Measurements from ENCODE around the gene ZIM2.

DNA sequence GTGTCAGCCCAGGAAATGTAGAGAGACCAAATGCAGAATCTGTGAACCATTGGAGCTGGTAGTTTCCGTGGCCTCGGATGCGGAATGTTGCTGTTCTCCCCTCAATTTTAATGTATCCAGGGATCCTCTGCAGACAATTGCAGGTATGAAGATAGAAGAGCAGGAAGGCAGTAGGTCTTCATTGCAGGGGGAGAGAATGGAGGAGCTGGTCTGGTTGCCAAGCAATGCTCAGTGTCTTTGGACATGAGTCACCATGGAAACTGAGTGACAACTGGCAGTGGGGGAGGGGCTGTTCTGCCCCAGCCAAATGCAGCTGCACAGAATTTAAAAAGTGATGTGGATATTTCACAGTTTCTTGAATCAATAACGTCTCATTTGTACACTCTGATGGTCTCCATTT lies 112.8 kb downstream of the ZIM2 start:
- TF ChIP-seq, protein P1, sequence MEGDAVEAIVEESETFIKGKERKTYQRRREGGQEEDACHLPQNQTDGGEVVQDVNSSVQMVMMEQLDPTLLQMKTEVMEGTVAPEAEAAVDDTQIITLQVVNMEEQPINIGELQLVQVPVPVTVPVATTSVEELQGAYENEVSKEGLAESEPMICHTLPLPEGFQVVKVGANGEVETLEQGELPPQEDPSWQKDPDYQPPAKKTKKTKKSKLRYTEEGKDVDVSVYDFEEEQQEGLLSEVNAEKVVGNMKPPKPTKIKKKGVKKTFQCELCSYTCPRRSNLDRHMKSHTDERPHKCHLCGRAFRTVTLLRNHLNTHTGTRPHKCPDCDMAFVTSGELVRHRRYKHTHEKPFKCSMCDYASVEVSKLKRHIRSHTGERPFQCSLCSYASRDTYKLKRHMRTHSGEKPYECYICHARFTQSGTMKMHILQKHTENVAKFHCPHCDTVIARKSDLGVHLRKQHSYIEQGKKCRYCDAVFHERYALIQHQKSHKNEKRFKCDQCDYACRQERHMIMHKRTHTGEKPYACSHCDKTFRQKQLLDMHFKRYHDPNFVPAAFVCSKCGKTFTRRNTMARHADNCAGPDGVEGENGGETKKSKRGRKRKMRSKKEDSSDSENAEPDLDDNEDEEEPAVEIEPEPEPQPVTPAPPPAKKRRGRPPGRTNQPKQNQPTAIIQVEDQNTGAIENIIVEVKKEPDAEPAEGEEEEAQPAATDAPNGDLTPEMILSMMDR (IDR thresholded peaks at IDR 0.05; ENCODE audit: insufficient read depth, low read length, poor library complexity, severe bottlenecking): no peak
- TF ChIP-seq EZH2phosphoT487 (conservative IDR thresholded peaks at IDR 0.05; ENCODE audit: low read length): no peak
